Measurements from ENCODE around the gene PIN4. TPM values are rescaled to one million over a fixed set of nuclear protein-coding genes. Genes with fewer than 3 reads are reported as not detected.

Gene PIN4
- polyA plus RNA-seq, 1 donor from 2014 or later = 49.3 TPM

DNA sequence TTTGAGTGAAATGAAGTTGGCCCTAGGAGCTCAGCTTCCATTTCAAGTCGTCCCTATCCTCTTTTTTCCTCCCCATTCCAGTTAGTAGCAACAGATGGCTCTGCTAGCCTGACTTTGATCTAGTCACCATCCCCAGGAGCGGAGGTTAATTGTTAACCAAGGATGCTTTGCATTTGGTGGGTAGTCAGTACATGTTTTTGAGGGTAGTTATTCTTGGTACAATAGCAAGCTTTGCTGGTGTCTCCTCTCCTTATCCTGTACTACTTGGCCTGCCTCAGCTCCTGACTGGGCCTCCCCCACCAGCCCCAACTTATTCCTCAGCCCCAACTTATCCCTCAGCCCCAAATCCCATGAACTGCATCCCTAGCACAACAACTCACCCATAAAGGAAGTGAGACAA is 35.0 kb upstream of the PIN4 start:
- no peaks in the 10 kb centered on the region for H3K9me2 ChIP-seq (ENCODE audit: insufficient read depth, low read length)
- H3K9me3 ChIP-seq (ENCODE audit: low read length) = no peaks in the 10 kb centered on the region
- no peak overlapping the region for H3K4me2 ChIP-seq (ENCODE audit: low read length)
- no peaks in the 10 kb centered on the region for H3K79me2 ChIP-seq (replicated peaks; ENCODE audit: insufficient read depth, low read length)
- H3K27ac ChIP-seq (ENCODE audit: low read length) = no peak overlapping the region
- H4K20me1 ChIP-seq (ENCODE audit: insufficient read depth) = no peaks in the 10 kb centered on the region
- no peak overlapping the region for H3K9ac ChIP-seq (ENCODE audit: low read length)
- TF ChIP-seq POLR2AphosphoS5 (IDR thresholded peaks at IDR 0.05) (no peak), TAF1 (IDR thresholded peaks at IDR 0.05; ENCODE audit: low read depth) (no peak), EP300 (conservative IDR thresholded peaks at IDR 0.05; ENCODE audit: poor library complexity, severe bottlenecking) (no peak), RAD21 (conservative IDR thresholded peaks at IDR 0.05) (no peak), SMC3 (conservative IDR thresholded peaks at IDR 0.05; ENCODE audit: poor library complexity) (no peak), MXI1 (conservative IDR thresholded peaks at IDR 0.05; ENCODE audit: poor library complexity, severe bottlenecking) (no peak), EZH2 (IDR thresholded peaks at IDR 0.05; ENCODE audit: borderline replicate concordance, insufficient read depth, low read length, poor library complexity, severe bottlenecking) (no peak)
- TF ChIP-seq, protein P1, sequence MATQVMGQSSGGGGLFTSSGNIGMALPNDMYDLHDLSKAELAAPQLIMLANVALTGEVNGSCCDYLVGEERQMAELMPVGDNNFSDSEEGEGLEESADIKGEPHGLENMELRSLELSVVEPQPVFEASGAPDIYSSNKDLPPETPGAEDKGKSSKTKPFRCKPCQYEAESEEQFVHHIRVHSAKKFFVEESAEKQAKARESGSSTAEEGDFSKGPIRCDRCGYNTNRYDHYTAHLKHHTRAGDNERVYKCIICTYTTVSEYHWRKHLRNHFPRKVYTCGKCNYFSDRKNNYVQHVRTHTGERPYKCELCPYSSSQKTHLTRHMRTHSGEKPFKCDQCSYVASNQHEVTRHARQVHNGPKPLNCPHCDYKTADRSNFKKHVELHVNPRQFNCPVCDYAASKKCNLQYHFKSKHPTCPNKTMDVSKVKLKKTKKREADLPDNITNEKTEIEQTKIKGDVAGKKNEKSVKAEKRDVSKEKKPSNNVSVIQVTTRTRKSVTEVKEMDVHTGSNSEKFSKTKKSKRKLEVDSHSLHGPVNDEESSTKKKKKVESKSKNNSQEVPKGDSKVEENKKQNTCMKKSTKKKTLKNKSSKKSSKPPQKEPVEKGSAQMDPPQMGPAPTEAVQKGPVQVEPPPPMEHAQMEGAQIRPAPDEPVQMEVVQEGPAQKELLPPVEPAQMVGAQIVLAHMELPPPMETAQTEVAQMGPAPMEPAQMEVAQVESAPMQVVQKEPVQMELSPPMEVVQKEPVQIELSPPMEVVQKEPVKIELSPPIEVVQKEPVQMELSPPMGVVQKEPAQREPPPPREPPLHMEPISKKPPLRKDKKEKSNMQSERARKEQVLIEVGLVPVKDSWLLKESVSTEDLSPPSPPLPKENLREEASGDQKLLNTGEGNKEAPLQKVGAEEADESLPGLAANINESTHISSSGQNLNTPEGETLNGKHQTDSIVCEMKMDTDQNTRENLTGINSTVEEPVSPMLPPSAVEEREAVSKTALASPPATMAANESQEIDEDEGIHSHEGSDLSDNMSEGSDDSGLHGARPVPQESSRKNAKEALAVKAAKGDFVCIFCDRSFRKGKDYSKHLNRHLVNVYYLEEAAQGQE (IDR thresholded peaks at IDR 0.05; ENCODE audit: borderline replicate concordance) = no peak
- TF ChIP-seq, protein P2, sequence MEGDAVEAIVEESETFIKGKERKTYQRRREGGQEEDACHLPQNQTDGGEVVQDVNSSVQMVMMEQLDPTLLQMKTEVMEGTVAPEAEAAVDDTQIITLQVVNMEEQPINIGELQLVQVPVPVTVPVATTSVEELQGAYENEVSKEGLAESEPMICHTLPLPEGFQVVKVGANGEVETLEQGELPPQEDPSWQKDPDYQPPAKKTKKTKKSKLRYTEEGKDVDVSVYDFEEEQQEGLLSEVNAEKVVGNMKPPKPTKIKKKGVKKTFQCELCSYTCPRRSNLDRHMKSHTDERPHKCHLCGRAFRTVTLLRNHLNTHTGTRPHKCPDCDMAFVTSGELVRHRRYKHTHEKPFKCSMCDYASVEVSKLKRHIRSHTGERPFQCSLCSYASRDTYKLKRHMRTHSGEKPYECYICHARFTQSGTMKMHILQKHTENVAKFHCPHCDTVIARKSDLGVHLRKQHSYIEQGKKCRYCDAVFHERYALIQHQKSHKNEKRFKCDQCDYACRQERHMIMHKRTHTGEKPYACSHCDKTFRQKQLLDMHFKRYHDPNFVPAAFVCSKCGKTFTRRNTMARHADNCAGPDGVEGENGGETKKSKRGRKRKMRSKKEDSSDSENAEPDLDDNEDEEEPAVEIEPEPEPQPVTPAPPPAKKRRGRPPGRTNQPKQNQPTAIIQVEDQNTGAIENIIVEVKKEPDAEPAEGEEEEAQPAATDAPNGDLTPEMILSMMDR (IDR thresholded peaks at IDR 0.05; ENCODE audit: poor library complexity, severe bottlenecking) = no peak
- H3K27me3 ChIP-seq (ENCODE audit: insufficient read depth, low read depth, low read length) = no peaks in the 10 kb centered on the region
- no peaks in the 10 kb centered on the region for H3F3A ChIP-seq (ENCODE audit: insufficient read depth, low read length, poor library complexity, severe bottlenecking)
- no peak overlapping the region for H3K4me3 ChIP-seq (ENCODE audit: low read length)
- H3K36me3 ChIP-seq (ENCODE audit: insufficient read depth, low read length) = no peaks in the 10 kb centered on the region
- no peak overlapping the region for H2AFZ ChIP-seq (ENCODE audit: low read depth, low read length)

DNA sequence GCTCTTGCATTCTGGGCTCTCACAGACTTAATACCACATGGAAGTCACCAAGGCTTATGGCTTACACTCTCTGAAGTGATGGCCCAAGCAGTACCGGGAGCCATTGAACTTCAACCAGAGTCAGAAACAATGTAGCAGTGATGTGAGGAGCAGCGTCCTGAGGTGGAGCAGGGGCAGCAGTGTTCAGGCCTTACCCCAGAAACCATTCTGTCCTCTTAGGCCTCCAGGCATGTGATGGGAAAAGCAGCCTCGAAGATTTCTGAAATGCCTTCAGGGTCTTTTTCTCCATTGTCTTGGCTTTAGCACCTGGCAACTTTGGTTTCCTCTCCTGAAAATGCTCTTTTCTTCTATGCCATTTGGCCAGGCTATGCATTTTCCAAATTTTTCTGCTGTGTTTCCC is 22.8 kb upstream of the PIN4 start:
- no peaks in the 10 kb centered on the region for H3F3A ChIP-seq (ENCODE audit: insufficient read depth, low read length, poor library complexity, severe bottlenecking)
- H2AFZ ChIP-seq (ENCODE audit: low read depth, low read length) = no peak overlapping the region
- no peak overlapping the region for H3K27ac ChIP-seq (ENCODE audit: low read length)
- TF ChIP-seq, protein P1 (IDR thresholded peaks at IDR 0.05; ENCODE audit: borderline replicate concordance) = no peak
- TF ChIP-seq SMC3 (conservative IDR thresholded peaks at IDR 0.05; ENCODE audit: poor library complexity) (no peak), EP300 (conservative IDR thresholded peaks at IDR 0.05; ENCODE audit: poor library complexity, severe bottlenecking) (no peak), EZH2 (IDR thresholded peaks at IDR 0.05; ENCODE audit: borderline replicate concordance, insufficient read depth, low read length, poor library complexity, severe bottlenecking) (no peak), RAD21 (conservative IDR thresholded peaks at IDR 0.05) (no peak), MXI1 (conservative IDR thresholded peaks at IDR 0.05; ENCODE audit: poor library complexity, severe bottlenecking) (no peak), TAF1 (IDR thresholded peaks at IDR 0.05; ENCODE audit: low read depth) (no peak), POLR2AphosphoS5 (IDR thresholded peaks at IDR 0.05) (no peak)
- TF ChIP-seq, protein P2 (IDR thresholded peaks at IDR 0.05; ENCODE audit: poor library complexity, severe bottlenecking) = no peak
- no peaks in the 10 kb centered on the region for H3K79me2 ChIP-seq (replicated peaks; ENCODE audit: insufficient read depth, low read length)
- H3K9ac ChIP-seq (ENCODE audit: low read length) = no peak overlapping the region
- H4K20me1 ChIP-seq (ENCODE audit: insufficient read depth) = no peaks in the 10 kb centered on the region
- H3K4me3 ChIP-seq (ENCODE audit: low read length) = no peak overlapping the region
- H3K9me3 ChIP-seq (ENCODE audit: low read length) = no peaks in the 10 kb centered on the region
- no peaks in the 10 kb centered on the region for H3K27me3 ChIP-seq (ENCODE audit: insufficient read depth, low read depth, low read length)
- H3K9me2 ChIP-seq (ENCODE audit: insufficient read depth, low read length) = no peaks in the 10 kb centered on the region
- H3K36me3 ChIP-seq (ENCODE audit: insufficient read depth, low read length) = no peaks in the 10 kb centered on the region
- no peak overlapping the region for H3K4me2 ChIP-seq (ENCODE audit: low read length)
